LoVo (cell line): ENCODE measurements around the gene APOL4.

Source experiments
- DNase-seq: peaks from one replicate; pipeline ENCODE4 v3.0.0-alpha.2; 2016; ENCODE audit warnings: low spot score

The APOL4 gene, protein sequence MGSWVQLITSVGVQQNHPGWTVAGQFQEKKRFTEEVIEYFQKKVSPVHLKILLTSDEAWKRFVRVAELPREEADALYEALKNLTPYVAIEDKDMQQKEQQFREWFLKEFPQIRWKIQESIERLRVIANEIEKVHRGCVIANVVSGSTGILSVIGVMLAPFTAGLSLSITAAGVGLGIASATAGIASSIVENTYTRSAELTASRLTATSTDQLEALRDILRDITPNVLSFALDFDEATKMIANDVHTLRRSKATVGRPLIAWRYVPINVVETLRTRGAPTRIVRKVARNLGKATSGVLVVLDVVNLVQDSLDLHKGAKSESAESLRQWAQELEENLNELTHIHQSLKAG

GRCh38 chr22:36201630-36202319 lies at the start of gene APOL4:
Gene APOL4, minus strand, starts transcription at chr22:36201809. Its CDS starts 75 bp downstream, at chr22:36201734.
- DNase-seq, result no peak

DNA sequence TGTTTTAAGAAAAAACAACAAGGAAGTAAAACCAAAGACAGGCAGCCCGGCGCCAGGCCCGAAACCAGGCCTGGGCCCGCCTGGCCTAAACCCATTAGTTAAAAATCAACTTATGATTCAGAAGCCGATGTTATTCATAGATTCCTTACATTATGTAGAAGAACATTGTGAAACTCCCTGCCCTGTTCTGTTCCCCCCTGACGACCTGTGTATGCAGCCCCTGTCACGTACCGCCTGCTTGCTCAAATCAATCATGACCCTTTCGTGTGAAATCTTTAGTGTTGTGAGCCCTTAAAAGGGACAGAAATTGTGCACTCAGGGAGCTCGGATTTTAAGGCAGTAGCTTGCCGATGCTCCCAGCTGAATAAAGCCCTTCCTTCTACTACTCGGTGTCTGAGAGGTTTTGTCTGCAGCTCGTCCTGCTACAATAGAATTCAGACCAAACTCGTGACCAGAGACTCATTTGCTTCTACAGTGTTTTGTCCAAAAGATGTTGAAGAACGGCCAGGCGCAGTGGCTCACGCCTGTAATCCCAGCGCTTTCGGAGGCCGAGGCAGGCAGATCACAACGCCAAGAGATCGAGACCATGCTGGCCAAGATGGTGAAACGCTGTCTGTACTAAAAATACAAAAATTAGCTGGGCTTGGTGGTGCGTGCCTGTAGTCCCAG lies 48.8 kb upstream of the APOL4 start:
- peak; percentile 34 for DNase-seq

GRCh38 chr22:36249160-36249559 lies 47.6 kb upstream of the APOL4 start:
- DNase-seq, result no peak

DNA sequence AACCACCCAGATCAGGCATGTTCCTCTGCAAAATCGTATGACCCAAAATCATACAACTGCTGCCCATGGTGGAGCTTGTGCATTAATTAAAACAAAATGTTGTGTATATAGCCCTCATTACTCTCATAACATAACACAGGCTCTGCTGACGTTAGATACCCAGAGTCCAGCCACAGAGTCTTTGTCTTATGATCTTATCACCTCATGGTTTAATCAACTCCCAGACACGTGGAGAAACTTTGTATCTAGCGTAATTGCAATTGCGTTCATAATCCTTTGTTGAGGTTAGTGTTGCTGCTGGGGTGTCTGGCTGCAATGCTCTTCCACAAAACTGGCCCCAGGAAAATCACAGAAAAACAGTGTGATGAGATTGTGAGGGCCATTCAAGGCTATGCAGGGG lies 46.3 kb upstream of the APOL4 start:
- DNase-seq, result no peak

- no peak for DNase-seq
These were observed 45.1 kb upstream of the APOL4 start for GRCh38 chr22:36246718-36247117.

- DNase-seq, result no peak
These were observed 44.3 kb upstream of the APOL4 start for GRCh38 chr22:36245805-36246356.

DNA sequence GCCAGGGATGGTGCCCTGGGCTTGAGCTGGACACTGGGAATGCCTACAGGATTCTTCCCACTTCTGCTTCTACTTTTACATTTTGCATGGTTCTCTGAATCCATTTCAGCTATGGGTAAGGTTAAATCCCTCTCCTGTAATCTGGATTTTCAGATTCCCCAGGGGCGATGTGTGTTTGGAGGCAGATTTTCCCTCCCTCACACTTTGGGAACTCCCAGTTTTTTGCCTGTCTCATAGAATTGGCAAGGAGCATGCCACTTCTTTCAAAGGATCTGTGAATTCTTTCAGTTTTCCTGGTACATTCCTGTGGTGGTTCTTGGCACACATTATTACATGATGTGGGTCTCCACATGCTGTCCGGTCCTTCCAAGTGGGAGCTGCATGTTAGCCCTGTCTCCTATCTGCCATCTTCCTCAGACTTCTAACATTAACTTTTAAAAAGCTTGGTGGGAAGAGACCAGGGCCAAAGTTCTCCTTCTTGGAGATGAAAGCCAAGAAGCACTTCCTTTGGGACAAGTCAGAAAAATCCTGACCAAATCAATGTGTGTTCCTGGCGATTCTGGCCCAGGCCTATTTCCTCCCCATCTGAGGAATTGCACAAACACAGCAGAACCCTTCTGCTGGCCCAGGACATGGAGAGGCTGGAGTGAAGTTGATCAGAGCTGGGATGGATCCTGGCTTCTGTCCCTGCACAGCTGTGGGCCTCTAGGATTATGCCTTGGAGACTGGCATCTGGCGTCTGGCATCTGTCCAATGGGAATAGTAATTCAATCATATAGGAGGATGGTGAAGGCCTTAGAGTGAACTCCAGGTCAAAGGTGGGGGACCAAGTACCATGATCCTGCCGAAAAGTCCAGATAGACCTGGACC lies 43.1 kb upstream of the APOL4 start:
- DNase-seq, result no peak

DNA sequence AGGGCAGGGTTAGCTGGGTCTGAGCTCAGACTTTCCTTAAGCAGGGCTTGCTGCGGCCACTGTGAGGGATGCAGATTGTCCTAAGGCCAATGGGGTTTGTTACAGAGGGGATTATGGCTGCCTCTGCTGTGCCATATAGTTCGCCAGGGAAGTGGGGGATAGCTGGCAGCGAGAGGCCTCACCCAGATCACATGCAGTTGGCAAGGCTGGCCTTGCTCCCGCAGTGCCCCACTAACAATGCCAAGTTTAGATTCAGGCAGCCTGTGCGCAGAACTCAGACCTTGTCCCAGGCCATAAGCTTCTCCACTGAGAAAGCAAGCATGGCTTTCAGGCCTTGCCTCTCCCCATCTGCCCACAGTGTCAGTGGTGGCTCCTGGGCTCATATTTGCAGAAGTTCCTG lies 42.4 kb upstream of the APOL4 start:
- DNase-seq, result no peak

GRCh38 chr22:36239401-36240171 lies 38.0 kb upstream of the APOL4 start, which contains the start of gene APOL2:
Gene APOL2, minus strand, starts transcription at chr22:36239527. Its CDS starts 6,365 bp downstream, at chr22:36233162.
- peak; percentile 93 for DNase-seq

GRCh38 chr22:36239150-36239400 lies 37.5 kb upstream of the APOL4 start:
- DNase-seq, result no peak

DNA sequence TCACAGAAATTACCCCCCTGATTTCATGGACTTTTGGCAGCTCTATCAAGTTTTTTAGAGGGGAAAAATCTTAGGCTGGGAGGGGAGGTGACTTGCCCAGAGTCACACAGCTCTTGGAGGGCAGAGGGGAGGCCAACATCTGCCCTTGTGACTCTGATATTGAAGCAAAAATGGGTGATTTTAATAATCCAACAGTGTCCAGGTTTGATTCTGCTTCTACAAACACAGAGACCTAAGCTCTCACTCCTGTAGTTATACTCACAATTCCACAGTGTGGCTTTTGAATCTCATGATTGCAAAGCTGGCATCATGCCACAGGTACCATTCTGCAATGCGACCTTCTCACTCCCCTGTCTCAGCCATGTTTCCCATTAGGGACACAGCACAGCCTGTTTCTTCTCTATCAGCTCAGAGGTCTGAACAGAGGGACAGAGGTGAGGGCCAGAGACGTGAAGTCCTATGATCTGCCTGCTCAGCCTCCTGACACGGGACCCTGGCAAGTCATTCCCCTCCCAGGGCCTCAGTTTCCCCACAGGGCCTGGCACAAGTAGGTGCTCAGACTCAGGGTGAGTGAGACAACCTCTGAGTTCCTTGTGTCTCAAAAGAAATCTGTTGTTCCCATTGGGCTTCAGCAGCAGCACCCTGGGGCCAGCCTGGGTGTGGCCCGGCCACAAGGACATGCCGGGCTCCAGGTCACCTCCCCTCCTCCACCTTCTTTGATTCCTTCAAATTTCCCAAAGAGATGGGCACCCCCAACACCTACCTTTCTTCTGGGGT lies 37.0 kb upstream of the APOL4 start:
- peak; percentile 16 for DNase-seq

DNA sequence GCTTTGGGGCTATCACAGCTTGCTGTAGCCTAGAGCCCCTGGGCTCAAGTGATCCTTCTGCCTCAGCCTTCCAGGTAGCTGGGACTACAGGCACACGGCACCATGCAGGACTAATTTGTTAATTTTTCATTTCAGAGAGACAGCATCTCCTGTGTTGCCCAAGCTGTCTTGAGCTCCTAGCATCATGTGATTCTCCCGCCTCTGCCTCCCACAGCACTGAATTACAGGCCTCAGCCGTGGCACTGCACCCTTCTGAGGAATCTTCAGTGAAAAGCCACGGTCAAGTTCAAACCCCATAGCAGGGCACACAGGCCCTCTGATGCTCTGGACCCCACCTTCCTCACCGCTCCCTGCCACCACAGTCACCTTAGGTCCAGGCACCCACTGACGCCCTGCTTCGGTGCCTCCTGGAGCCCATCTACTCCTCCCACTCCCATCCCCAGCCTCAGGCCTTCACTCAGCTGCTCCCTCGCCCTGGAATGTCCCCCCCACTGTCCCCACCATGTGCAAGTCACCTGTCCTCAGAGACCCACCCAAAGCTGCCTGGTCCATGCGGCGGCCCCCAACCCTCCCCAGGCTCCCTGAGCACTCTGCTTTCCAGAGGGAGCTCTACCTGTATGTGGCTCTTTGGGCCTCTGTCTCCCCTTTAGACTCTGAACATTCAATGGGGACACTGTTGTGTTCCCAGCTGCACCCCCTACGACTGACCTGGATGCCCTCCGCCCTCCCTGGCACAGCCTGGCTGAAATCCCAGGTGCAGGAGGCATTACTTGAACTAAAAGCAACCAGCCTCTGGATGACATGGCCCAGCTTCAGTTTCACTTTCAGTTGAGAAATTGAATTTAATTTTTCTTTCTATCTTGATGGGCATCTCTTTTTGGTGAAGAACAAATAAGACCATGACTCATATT lies 36.1 kb upstream of the APOL4 start:
- DNase-seq, result no peak

DNA sequence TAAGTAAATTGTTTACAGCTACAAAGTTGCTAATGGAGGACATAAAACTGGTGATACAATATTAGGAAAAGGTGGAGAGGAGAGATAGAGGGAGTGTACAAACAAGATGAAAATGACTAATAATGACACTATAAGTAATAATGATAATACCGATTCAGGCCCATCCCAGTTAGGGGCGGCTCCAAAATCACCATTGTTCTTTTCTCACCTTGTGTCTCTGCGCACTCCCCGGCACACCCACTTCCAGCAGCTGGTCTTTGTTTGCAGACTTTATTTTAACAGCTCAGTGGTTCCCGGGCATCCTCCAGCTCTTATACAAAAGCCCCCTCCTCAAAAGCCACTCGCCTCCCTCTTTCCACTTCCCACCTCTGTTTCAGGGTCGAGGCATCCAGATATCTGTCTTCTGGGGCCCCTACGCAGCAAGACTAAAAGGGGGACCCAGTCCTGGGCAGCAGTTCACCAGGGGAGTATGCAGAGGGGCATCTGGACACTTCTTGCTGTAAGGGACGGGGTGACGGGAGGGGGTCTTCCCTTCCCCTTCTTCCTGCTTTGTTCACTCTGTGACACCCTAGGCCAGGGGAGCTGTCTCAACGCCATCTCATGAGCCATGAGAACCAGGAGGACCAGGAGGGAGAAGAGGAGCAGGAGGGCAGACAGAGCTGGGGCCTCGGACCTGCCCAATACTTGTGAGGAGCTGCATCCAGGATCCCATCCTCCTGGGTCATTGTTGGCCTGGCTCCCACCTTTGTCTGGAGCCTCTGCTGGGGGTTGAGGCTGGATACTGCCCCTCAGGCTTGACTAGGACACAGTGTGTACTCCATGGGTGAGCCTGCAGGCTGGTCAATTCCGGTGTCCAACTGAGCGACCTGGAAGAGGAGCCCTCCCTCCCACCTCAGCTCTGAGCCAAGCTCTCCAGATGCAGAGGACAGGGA lies 35.0 kb upstream of the APOL4 start:
- no peak for DNase-seq

GRCh38 chr22:36235585-36235984 lies 34.0 kb upstream of the APOL4 start:
- DNase-seq, result no peak

DNA sequence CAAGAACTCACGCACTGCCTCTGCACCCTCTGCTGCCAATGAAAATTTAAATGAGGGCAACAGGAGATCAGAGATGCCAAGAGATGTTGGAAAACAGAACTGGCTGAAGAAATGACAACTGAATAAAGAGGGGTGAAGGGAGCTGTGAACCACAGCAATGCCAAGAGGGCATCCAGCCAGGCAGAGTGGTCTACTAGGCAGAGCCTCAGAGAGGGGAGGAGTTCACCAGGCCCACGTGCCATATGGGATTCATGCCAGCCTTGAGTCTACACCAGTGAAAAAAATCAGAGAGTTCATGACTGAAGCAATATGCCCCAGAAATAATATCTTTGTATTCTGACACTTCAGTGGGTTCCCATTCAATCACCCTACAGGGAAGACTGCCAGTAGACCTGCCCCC lies 33.3 kb upstream of the APOL4 start:
- DNase-seq, result no peak

DNA sequence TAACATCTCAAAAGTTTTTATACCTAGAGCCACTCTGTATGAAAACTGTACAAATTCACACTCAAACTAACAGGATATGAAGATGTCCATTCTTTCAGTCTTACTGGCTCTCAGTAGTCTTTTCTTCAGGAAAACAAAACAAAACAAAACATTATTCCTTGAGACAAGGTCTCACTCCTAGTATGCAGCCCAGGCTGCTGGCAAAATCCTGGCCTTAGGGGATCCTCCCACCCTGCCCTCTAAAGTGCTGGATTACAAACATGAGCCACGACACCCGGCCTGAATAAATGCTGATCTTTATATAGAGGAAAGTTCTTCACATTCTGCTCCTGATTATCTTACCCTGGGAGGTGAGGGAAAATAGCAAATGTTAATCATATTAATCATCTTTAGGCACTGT lies 32.6 kb upstream of the APOL4 start:
- no peak for DNase-seq

- no peak for DNase-seq
These were observed 32.2 kb upstream of the APOL4 start for GRCh38 chr22:36233796-36234195.

GRCh38 chr22:36232715-36233401 lies 31.2 kb upstream of the APOL4 start:
- DNase-seq, result no peak
